ENCODE data around the gene DGKB. TPM values are rescaled to one million over a fixed set of nuclear protein-coding genes. Genes with fewer than 3 reads are reported as not detected.

DGKB gene
- total RNA-seq, 1 experiment from 2014 or later = not detected

DNA sequence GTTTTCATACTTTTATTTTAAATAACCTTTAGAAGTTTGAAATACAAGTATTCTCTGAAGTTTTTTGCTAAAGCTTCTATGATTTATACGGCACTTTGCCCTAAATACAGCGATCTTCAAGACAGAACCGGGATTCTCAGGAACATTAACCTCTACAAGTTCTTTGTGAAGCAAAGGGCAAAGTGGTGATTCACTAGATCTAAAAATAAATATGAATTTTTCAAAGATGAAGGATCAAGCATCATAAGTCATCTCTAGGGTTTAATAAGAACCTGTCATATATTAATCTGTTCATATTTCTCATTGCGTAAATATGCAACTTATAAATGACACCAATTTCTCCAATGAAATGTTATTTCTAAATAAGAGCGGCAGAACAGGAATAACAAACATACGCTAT is 30.7 kb downstream of the DGKB start:
- no peaks in the 10 kb centered on the region for H3K4me1 Mint-ChIP-seq (ENCODE audit: low read depth, unreplicated experiment)
- no peak for DNase-seq
- H3K4me3 Mint-ChIP-seq (ENCODE audit: low read depth, unreplicated experiment) = no peak overlapping the region
- intact Hi-C loops (cut with micrococcal nuclease; ENCODE audit: unreplicated experiment) = no loop called here
- CTCF ChIA-PET = no interaction called here
- no peak overlapping the region for H3K27ac Mint-ChIP-seq (ENCODE audit: unreplicated experiment)
- no TSS peak for BruUV-seq (replicated peaks)
- H3K9me3 Mint-ChIP-seq (ENCODE audit: low read depth, unreplicated experiment) = no peaks in the 10 kb centered on the region
- no peaks in the 10 kb centered on the region for H3K36me3 Mint-ChIP-seq (ENCODE audit: insufficient read depth, unreplicated experiment)
- H3K27me3 Mint-ChIP-seq (ENCODE audit: unreplicated experiment) = no peaks in the 10 kb centered on the region
- TF ChIP-seq, protein P1, sequence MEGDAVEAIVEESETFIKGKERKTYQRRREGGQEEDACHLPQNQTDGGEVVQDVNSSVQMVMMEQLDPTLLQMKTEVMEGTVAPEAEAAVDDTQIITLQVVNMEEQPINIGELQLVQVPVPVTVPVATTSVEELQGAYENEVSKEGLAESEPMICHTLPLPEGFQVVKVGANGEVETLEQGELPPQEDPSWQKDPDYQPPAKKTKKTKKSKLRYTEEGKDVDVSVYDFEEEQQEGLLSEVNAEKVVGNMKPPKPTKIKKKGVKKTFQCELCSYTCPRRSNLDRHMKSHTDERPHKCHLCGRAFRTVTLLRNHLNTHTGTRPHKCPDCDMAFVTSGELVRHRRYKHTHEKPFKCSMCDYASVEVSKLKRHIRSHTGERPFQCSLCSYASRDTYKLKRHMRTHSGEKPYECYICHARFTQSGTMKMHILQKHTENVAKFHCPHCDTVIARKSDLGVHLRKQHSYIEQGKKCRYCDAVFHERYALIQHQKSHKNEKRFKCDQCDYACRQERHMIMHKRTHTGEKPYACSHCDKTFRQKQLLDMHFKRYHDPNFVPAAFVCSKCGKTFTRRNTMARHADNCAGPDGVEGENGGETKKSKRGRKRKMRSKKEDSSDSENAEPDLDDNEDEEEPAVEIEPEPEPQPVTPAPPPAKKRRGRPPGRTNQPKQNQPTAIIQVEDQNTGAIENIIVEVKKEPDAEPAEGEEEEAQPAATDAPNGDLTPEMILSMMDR (IDR thresholded peaks at IDR 0.05; ENCODE audit: unreplicated experiment) = no peak

DNA sequence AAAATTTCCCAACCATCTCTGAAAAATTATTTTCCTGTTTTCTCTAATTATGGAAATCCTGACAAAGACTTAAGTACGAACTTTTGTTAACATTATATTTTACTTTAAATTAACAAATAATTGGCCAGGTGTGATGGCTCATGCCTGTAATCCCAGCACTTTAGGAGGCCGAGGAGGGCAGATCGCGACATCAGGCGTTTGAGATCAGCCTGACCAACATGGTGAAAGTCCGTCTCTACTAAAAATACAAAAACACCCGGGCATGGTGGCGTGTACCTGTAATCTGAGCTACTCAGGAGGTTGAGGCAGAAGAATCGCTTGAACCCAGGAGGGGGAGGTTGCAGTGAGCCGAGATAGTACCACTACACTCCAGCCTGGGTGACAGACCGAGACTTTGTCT is 32.2 kb downstream of the DGKB start:
- Mint-ChIP-seq H3K9me3 (ENCODE audit: low read depth, unreplicated experiment) (no peaks in the 10 kb centered on the region), H3K4me3 (ENCODE audit: low read depth, unreplicated experiment) (no peak overlapping the region), H3K36me3 (ENCODE audit: insufficient read depth, unreplicated experiment) (no peaks in the 10 kb centered on the region), H3K27ac (ENCODE audit: unreplicated experiment) (no peak overlapping the region), H3K4me1 (ENCODE audit: low read depth, unreplicated experiment) (no peaks in the 10 kb centered on the region), H3K27me3 (ENCODE audit: unreplicated experiment) (no peaks in the 10 kb centered on the region)
- no TSS peak for BruUV-seq (replicated peaks)
- CTCF ChIA-PET = no interaction called here
- intact Hi-C loops (cut with micrococcal nuclease; ENCODE audit: unreplicated experiment) = no loop called here
- no peak for DNase-seq
- TF ChIP-seq, protein P1 (IDR thresholded peaks at IDR 0.05; ENCODE audit: unreplicated experiment) = no peak

DNA sequence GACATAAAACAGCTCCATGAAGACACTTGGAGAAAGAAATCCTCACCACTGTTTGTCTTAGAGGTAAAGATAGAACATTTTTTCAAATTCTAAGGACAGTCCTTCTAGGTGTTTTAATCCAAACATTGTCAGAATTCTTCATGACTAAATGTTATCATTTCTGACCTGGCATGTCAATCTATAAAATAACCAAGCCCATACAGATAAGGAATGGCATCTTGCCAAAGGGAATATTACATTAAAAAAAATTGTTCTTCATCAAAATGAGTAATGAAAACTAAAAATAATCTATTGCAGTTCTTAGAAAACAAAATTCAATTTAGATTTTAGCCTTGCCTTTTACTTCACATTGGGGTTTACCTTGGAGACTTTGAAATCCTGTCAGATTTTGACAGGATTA is 33.6 kb downstream of the DGKB start:
- TF ChIP-seq, protein P1 (IDR thresholded peaks at IDR 0.05; ENCODE audit: unreplicated experiment) = no peak
- Mint-ChIP-seq H3K4me1 (ENCODE audit: low read depth, unreplicated experiment) (no peaks in the 10 kb centered on the region), H3K9me3 (ENCODE audit: low read depth, unreplicated experiment) (no peaks in the 10 kb centered on the region), H3K27me3 (ENCODE audit: unreplicated experiment) (no peaks in the 10 kb centered on the region), H3K27ac (ENCODE audit: unreplicated experiment) (no peak overlapping the region), H3K4me3 (ENCODE audit: low read depth, unreplicated experiment) (no peak overlapping the region), H3K36me3 (ENCODE audit: insufficient read depth, unreplicated experiment) (no peaks in the 10 kb centered on the region)
- BruUV-seq (replicated peaks) = no TSS peak
- no peak for DNase-seq
- CTCF ChIA-PET = interaction anchor here (0.6 kb wide), 1 partner anchor 15 kb away, joined by 6 read pairs; no protein-coding TSS in a partner anchor
- intact Hi-C loops (cut with micrococcal nuclease; ENCODE audit: unreplicated experiment) = no loop called here

DNA sequence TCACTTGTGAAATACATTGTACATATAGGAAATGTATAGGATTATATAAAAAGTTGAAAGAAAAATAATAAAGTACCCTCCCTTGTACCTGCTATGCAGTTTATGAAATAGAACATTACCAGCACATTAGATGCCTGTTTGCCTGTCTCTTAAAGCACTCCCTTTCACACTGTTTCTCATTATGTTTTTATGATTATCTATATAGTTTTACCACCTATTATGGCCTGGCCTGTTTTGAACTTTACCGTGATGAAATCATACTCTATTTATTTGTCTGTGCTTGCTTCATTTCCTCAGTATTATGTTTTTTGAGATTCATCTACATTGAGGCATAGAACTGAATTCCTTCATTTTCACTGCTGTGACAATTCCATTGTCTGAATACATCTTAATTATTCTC is 41.1 kb downstream of the DGKB start:
- no TSS peak for BruUV-seq (replicated peaks)
- H3K27me3 Mint-ChIP-seq (ENCODE audit: unreplicated experiment) = no peaks in the 10 kb centered on the region
- intact Hi-C loops (cut with micrococcal nuclease; ENCODE audit: unreplicated experiment) = no loop called here
- no peaks in the 10 kb centered on the region for H3K36me3 Mint-ChIP-seq (ENCODE audit: insufficient read depth, unreplicated experiment)
- H3K4me3 Mint-ChIP-seq (ENCODE audit: low read depth, unreplicated experiment) = no peak overlapping the region
- TF ChIP-seq, protein P1 (IDR thresholded peaks at IDR 0.05; ENCODE audit: unreplicated experiment) = no peak
- H3K4me1 Mint-ChIP-seq (ENCODE audit: low read depth, unreplicated experiment) = no peaks in the 10 kb centered on the region
- no peak overlapping the region for H3K27ac Mint-ChIP-seq (ENCODE audit: unreplicated experiment)
- CTCF ChIA-PET = interaction anchor here (0.6 kb wide), 1 partner anchor 1714 kb away, joined by 4 read pairs; no protein-coding TSS in a partner anchor
- no peaks in the 10 kb centered on the region for H3K9me3 Mint-ChIP-seq (ENCODE audit: low read depth, unreplicated experiment)
- no peak for DNase-seq
